Activated T-cell treated with anti-CD3 and anti-CD28 coated beads for 4 hours (primary cell): ENCODE results near the gene TMPRSS11E.
"Not testable (repeated sequence)": the region's sequence is repeated elsewhere in the genome, so short reads cannot be mapped to it uniquely, and the experiment has no call there.

Experiments
- DNase-seq: peaks from one replicate; pipeline ENCODE4 v3.0.0-alpha.2; 2020

TMPRSS11E gene, protein sequence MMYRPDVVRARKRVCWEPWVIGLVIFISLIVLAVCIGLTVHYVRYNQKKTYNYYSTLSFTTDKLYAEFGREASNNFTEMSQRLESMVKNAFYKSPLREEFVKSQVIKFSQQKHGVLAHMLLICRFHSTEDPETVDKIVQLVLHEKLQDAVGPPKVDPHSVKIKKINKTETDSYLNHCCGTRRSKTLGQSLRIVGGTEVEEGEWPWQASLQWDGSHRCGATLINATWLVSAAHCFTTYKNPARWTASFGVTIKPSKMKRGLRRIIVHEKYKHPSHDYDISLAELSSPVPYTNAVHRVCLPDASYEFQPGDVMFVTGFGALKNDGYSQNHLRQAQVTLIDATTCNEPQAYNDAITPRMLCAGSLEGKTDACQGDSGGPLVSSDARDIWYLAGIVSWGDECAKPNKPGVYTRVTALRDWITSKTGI

DNA sequence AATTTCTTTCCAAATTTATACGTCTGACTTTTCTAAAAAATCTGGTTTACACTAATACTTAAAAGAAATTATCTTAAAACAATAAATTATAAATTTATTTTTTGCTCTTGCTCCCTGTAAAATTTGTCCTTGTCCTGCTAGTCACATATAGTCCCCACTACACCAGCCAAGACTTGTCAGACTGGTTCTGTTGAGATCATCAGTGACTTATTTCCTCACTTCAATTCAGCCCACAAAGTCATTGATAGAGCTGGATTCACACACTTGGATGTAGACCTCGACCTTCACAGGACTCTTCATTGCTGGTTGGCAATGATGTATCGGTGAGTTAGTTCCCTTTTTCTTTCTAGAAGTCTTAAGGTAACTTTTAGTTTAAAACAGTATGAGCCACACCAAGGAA lies at the start of gene TMPRSS11E:
Gene TMPRSS11E (plus strand): TSS at position 263 of the 400 bp plus-strand sequence. CDS start 50 bp downstream, at position 313.
- DNase-seq: no peak

DNA sequence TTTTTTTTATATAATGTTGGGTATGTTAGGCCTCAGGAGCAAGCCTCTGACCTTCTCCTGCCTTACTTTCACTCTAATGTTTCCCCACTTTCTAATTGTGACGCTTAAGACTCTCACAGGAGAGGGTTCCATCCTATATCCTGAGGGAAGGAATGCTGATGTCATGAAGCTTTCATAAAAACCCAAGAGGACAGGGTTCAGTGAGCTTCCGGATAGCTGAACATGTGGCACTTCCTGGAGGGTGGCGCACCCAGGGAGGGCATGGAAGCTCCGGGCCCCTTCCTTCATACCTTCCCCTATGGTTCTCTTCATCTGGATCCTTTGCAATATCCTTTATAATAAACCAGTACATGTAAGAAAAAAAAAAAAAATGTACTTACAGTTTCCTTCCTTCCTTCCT lies 48.0 kb upstream of the TMPRSS11E start:
- no peak for DNase-seq

DNA sequence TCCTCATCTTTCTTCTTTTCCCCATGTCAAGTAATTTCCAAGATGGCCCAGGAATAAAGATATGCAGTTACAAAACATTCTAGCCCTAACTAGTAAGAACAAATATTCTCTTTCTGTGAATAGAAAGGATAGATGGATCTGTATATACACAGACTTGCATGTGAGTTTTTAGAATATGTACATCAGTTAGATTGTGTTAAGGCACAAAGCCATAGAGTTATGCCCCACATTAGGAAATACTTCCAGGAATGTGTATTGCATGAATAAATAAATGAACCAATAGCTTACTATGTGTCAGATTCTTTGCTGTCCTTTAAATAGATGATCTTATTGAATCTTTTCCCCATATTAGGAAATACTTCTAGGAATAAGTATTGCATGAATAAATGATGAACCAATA lies 46.0 kb upstream of the TMPRSS11E start:
- no peak for DNase-seq

DNA sequence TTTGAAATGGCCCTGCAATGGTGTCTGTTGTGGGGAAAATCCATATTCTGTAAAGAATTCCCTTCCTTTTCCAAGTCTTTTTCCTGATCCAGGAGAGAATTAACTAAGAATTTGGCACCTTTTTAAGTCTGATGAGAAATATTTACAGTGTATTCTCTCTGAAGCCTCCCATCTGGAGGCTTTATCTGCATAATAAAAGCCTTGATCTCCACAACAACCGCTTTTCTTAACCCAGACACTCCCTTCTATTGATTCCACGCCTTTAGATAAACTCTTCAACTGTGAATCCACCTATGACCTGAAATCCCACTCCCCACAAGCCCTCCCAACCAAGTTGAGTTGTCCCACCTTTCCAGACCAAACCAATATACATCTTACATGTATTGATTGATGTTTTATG lies 43.1 kb upstream of the TMPRSS11E start:
- DNase-seq: no peak

DNA sequence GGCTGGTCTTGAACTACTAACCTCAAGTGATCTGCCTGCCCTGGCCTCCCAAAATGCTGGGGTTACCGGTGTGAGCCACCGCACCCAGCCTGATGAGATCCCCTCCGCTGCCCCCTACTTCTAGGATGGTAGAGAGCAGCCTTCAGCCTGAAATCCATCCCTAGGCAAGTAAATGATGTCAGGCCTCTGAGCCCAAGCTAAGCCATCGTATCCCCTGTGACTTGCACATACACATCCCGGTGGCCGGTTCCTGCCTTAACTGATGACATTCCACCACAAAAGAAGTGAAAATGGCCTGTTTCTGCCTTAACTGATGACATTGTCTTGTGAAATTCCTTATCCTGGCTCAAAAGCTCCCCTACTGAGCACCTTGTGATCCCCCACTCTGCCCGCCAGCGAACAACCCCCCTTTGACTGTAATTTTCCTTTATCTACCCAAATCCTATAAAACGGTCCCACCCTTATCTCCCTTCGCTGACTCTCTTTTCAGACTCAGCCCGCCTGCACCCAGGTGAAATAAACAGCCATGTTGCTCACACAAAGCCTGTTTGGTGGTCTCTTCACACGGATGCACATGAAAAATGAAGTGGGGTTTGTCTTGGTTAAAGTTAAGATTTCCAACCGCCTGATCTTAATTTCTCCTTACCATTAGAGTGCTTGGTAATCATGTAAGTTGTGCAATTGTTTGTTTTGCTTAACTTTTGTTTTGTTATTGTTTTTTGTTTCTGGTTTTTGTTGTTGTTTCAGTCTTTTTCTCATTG lies 41.4 kb upstream of the TMPRSS11E start:
- not testable (repeated sequence) for DNase-seq

DNA sequence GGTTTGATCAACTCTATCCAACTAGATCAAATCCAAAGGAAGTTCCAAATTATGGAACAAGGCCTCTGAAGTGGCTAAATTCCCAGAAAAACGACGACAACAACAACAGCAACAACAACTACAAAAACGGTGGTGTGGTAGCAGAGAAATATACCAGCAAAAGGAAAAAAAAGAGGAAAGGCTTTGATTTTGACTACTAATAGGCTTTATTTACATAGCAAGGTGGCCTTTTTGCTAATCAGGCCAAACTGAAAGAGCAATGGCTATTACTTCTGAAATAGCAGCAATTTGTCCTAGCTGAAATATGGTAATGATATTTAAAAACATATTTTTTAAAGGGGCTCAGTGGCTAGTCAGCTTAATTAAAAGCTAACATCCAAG lies 40.8 kb upstream of the TMPRSS11E start:
- no peak for DNase-seq

DNA sequence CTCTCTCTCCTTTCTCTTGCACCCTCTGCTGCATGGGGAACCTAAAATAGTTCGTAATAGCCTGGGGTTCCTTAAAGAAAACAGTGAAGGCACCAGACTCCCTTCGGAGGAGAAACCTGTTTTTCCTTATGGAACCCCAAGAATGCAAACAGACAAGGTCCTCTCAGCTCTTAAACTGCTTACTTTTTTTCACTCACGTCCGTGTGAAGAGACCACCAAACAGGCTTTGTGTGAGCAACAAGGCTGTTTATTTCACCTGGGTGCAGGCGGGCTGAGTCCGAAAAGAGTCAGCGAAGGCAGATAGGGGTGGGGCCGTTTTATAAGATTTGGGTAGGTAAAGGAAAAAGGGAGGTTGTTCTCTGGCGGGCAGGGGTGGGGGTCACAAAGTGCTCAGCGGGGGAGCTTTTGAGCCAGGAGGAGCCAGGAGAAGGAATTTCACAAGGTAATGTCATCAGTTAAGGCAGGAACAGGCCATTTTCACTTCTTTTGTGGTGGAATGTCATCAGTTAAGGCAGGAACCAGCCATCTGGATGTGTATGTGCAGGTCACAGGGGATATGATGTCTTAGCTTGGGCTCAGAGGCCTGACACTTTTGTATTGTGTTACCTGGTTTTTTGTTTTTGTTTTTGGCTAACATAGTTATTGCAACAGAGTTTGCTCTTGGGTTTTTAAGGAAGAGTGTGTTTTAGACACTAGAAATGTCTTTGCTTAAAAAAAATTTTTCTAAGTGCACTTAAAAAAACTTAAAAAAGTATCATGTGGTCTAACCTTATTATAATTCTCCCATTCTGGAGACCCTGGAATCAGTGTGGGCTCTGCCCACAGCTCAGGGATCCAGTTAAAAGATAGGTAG lies 40.0 kb upstream of the TMPRSS11E start:
- DNase-seq: not testable (repeated sequence)

DNA sequence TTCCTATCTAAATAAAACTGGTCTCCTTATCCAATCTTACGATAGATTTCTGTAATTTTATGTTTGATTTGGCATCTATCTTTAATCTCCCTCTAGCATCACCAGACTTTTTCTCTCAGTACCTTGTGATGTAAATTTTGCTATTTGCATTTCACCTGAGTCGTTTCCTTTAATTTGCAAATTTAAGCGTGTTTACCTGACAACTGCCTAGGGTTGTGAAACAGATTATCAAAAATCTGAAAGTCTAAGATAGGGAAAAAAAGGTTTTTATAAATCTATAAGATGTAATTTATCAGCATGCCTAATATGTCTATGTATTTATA lies 39.4 kb upstream of the TMPRSS11E start:
- DNase-seq: no peak

DNA sequence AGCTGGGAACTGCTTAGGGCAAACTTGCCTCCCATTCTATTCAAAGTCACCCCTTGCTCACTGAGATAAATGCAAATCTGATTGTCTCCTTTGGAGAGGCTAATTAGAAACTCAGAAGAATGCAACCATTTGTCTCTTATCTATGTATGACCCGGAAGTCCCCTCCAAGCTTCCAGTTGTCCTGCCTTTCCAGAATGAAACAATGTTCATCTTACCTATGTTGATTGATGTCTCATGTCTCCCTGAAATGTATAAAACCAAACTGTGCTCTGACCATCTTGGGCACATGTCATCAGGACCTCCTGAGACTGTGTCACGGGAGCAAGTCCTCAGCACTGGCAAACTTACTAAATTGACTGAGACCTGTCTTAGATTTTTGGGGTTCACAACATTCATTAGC lies 37.1 kb upstream of the TMPRSS11E start:
- no peak for DNase-seq

DNA sequence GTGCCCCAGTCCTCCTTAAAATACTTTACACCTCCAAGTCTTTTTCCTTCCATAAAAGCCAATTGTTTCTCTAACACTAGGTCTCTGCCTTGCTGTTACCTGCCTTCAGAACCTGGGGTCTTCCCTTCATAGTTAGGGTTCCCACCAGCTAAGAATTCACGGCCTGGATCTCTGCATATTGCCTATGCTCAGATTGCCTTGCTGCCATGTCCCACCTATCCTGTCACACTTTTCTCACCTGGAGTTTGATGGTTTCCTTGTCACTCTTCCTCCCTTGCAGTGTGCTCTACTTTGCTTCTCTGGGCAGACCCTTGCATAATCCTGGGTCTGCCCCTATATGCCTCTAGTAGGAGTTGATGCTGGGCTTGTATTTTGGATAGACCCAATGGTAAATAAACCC lies 36.6 kb upstream of the TMPRSS11E start:
- no peak for DNase-seq

DNA sequence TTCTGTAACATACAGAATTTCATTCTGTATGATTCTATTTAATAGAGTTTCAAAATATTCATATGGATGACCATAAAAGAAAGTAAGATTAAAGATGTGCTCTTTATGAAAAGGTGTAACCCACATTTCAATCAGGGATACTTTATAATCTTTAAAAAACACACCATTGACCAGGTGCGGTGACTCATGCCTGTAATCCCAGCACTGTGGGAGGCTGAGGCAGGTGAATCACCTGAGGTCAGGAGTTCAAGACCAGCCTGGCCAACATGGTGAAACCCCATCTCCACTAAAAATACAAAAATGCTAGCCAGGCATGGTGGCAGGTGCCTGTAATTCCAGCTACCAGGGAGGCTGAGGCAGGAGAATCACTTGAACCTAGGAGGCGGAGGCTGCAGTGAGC lies 35.2 kb upstream of the TMPRSS11E start:
- DNase-seq: not testable (repeated sequence)

DNA sequence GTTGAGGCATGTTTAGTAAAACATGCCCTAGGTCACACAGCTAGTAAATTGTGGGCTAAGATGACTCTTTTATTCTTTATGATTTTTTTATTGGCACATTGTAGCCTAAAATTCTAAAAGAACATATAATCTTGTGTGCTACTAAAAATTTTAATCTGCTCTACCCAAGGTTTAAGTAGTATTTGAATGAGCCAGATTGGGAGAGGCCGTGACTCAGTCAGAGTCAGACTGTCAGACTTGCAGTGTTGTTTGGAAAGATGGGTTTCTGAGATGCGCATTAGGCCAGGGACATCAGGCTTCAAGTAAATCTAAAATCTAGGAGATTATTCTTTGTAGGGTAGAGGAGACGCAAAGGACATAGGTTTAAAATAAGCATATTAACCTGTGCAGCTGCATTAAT lies 30.7 kb upstream of the TMPRSS11E start:
- DNase-seq: no peak

DNA sequence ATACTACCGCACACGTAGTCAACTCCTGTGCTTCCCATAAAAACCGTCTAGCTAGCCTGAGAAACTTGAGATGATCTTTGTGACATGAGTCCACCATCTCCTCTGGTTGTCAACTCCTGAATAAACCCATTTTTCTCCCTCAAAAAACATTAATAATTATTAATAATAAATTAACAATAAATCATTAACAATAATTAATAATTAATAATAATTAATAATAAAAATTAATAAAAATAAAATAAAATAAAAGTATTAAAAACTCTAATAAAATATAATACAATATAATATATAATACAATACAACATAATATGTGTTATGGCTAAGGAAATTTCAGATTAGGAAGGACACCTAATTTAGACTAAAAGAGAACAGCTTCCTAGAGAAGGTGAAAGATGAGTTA lies 20.7 kb upstream of the TMPRSS11E start:
- no peak for DNase-seq

DNA sequence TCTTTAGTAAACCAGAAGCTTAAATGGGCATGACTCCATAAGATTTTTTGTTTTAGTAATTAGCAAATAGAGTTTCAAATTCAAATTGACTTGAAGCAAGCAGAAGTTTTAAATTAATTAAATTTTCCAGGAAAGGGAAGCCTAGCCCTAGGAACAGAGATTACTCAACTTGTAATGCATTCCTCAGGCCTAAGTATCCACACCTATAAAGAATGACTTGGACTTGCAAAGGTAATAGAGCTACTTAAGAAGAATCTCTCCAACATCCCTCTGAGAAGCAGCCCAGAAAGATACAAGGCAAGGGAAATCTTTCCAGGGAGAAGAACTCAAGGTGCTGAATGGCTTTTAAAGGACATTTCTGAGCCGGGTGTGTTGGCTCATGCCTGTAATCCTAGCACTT lies 16.9 kb upstream of the TMPRSS11E start:
- DNase-seq: no peak

DNA sequence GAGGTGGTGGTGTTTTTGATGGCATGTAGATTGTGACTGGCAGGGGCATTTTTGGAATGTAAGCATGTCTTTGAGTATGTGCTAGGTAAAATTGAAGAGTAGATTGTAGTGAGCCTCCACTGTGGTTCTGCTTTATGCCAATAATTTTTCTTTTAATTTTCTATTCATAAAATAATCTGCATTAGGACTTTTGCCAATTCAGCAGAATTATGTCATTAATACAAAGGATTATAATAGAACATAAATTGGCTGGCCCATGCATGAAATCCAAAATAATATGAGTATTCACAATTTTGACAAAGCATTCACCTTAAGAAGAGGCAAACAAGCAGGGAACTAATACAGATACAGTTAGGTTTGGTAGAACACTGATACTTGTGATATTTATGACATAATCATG lies 14.9 kb upstream of the TMPRSS11E start:
- DNase-seq: no peak

DNA sequence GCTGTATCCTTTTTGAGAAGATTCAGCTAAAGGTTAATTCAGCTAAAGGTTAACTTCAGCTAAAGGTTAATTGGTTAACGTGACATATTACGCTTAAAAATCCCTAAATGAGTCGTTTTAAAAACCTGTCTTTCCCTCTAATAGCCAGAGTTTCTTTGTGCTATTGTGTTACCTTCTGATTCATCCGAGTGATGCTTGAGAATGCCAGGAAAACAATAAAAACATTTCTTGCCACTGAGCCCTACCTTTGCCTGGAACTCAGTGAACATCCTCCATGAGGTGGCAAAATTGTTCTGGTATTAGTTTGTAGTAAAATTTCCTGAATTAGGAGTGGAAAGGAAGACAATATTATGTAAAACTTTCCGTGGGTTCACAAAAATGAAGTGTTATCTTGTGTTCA lies 13.7 kb upstream of the TMPRSS11E start:
- no peak for DNase-seq

DNA sequence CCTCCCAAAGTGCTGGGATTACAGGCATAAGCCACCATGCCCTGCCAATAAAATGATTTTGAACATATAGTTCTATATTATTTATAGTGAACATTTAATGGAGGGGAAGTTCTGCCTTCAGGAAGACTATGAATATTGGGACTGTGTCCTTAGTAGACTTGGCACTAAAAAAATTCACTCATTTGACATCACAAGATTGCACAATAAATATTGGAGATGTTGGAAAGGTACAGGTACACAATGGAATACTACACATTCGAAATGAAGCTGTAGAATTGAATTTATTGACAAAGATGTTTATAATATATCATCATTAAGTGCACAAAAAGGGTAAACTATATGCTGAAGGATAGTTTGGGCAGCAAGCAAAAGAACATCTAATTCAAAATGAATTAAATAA lies 13.0 kb upstream of the TMPRSS11E start:
- DNase-seq: no peak

DNA sequence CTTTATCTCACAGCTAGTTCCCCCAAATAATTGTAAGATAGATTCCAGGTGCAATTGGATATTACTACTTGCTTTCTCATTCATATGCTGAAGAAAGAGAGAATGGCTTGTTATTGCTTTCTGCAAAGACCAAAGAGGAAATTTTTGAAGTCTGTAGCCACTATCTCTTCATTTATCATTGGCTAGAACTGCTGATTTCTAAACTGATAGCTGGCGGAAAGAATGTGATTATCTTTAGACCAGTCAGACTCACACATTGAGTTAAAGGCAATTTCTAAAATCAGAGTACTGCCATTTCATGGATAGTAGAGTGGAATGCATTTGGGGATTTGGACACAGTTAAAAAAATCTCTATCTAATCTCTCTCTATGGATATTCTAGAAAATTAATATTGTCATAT lies 12.4 kb upstream of the TMPRSS11E start:
- DNase-seq: no peak

DNA sequence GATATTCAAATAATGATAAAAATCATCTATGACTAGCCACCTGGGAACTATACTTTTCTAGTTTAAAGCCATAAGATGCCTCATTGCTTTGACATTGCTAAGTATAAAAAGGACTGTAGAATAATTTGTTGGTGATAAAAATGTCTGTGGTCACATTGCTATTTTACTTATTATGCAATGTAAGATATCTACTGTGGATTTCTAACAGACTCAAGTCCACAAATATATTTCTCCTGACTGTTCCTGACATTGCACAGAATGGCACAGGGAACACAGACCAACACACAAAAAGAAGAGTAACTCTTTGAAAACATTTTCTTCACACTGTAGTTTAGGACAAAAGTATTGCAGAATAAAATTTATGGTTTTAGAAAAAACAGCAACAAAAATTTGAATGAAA lies 2.2 kb upstream of the TMPRSS11E start:
- DNase-seq: no peak

DNA sequence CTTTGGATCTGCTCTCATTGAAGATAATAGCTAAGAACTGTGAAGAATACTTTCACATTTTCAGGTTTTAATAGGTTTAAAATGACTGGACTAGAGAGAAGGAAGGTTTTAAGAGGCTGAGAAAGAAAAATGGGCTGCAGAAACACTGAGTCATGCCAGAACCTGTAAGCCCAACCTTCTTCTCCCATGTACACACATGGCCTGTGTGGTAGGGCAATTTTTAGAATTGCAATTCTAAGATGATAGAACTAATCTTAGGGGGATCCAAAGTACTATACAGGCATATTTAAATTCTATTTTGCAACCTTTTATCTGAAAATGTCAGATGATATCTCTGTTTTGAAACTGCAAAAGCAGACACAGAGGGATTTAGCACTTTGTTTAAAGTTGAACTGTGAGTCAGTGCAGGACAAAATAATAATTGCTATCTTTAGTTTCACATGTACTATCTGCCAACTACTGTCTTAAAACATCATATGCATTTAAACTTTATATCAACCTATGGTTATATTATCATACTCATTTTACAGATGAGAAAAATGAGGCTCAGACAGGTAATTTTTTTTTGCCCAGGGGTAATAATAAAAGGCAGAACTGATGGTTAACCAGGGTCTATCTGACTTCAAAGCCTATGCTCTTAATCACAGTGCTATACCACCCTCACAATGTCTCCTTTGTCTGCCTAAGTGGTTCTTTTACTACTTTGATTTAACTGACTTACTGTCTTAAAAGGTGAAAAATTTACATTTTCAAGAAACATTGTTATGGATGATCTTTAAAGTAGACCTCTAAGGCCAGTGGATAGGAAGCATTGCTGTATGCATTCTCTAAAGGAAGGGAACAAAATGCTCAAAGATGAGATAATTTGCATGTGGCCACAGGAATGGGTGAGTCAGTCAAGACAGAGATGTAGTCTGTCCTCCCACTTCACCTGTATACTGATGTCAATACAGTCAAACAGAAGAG lies 4.3 kb downstream of the TMPRSS11E start:
- DNase-seq: no peak

DNA sequence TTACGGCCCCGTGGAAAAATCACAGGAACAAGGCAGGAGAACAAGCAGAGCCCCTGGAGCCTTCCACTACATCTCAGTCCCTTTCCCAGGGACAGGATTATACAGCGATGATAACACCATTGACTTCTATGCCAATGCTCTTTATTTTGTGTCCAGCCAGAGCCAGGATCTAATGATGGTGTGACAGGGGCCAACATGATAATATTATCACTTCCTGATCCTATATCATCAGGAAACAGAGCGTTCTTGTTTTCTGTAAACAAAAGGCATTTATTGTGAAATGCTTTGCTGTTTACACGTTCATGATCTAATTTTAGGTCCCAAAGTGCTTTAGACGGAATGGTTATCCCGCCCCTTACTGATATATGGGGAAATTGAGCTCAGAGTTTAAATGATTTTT lies 12.8 kb downstream of the TMPRSS11E start:
- no peak for DNase-seq

DNA sequence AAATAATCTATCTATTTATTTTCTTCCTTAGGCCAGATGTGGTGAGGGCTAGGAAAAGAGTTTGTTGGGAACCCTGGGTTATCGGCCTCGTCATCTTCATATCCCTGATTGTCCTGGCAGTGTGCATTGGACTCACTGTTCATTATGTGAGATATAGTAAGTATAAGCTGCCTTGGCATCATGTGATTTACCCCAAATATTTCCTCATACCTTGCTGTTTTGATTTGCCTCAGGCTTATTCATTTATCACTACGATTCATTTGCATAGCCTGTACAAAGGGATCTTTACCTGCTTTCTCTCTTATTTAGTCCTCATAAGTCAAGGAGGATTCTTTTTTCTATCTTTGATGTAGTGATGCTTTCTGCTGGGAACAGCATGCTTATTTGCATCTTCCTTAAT lies 14.5 kb downstream of the TMPRSS11E start:
- DNase-seq: no peak
